HepG2 (cell line): Measurements from ENCODE around the gene FGA. TPM values are rescaled to one million over a fixed set of nuclear protein-coding genes. Genes with fewer than 3 reads are reported as not detected.

Source experiments
- DNMT1 ChIP-seq: sonication (generic); formaldehyde crosslinking; IDR thresholded peaks from 2 replicates; pipeline ENCODE4 v1.5.1; 2020; ENCODE audit warnings: mild to moderate bottlenecking, missing genetic modification reagents
- HMG20B ChIP-seq: conservative IDR thresholded peaks from 2 replicates; pipeline ENCODE4 v1.6.1; 2016; ENCODE audit warnings: missing genetic modification reagents, missing compliant biosample characterization
- MAF1 ChIP-seq: sonication (generic); formaldehyde crosslinking; IDR thresholded peaks from 2 replicates; pipeline ENCODE4 v1.5.0; 2020; ENCODE audit warnings: missing genetic modification reagents, borderline replicate concordance
- RXRB ChIP-seq: IDR thresholded peaks from 2 replicates; pipeline ENCODE4 v1.6.1; 2016; ENCODE audit warnings: borderline replicate concordance, missing genetic modification reagents, missing compliant biosample characterization
- SATB2 ChIP-seq: sonication (generic); formaldehyde crosslinking; IDR thresholded peaks from 2 replicates; pipeline ENCODE4 v1.5.0; 2020; ENCODE audit warnings: missing genetic modification reagents
- SOX5 ChIP-seq: IDR thresholded peaks from 2 replicates; pipeline ENCODE4 v1.6.1; 2016; ENCODE audit warnings: borderline replicate concordance
- TBX3 ChIP-seq: fragments of 450-650 bp; IDR thresholded peaks from 2 replicates; pipeline ENCODE4 v1.6.1; 2017; ENCODE audit warnings: antibody characterized with exemption, mild to moderate bottlenecking, inconsistent platforms, borderline replicate concordance
- ZBTB8A ChIP-seq: sonication (generic); formaldehyde crosslinking; IDR thresholded peaks from 2 replicates; pipeline ENCODE4 v1.4.0; 2020; ENCODE audit warnings: mild to moderate bottlenecking, low read depth, missing genetic modification reagents, borderline replicate concordance
- ZFAT ChIP-seq: sonication (generic); formaldehyde crosslinking; conservative IDR thresholded peaks from 2 replicates; pipeline ENCODE4 v1.8.1; 2023; ENCODE audit warnings: missing genetic modification reagents, inconsistent platforms
- ZNF232 ChIP-seq: sonication (generic); formaldehyde crosslinking; IDR thresholded peaks from 2 replicates; pipeline ENCODE4 v1.4.0; 2020; ENCODE audit warnings: missing genetic modification reagents, borderline replicate concordance
- ZNF768 ChIP-seq: sonication (generic); formaldehyde crosslinking; IDR thresholded peaks from 2 replicates; pipeline ENCODE4 v1.4.0; 2020; ENCODE audit warnings: missing genetic modification reagents
- ZNF816 ChIP-seq: sonication (generic); formaldehyde crosslinking; IDR thresholded peaks from 2 replicates; pipeline ENCODE4 v1.8.0; 2022; ENCODE audit warnings: missing genetic modification reagents, mild to moderate bottlenecking, borderline replicate concordance
- polyA plus RNA-seq, 8 experiments: library from polyadenylated mRNA; depleted of rRNA in 3 of 8; stranded (reverse) in 7 of 8; unstranded in 1 of 8; fragments of >200 nt; fragmentation: Illumina TruSeq in 4 of 8; extraction: Trizol in 4 of 8; gene quantifications; 2 replicates each; pipeline versions ENCODE4 v1.2.1 to v1.2.3, GENCODE V29; 2011 to 2016; ENCODE audit warnings: low read depth in 4 of 8, missing spikeins in 1 of 8, mixed read lengths in 1 of 8; ENCODE audit not compliant: insufficient read depth in 1 of 8
- total RNA-seq, 5 experiments: library from RNA; depleted of rRNA; stranded (reverse); fragments of >200 nt; fragmentation: Illumina TruSeq; extraction: Trizol; gene quantifications; 2 replicates each; pipeline ENCODE4 v1.2.3, GENCODE V29; 2016; ENCODE audit warnings: low read depth in 1 of 5
- TF ChIP-seq, protein P1 (sequence below): sonication (generic); formaldehyde crosslinking; IDR thresholded peaks from 2 replicates; pipeline ENCODE4 v1.5.0; 2020; ENCODE audit warnings: missing genetic modification reagents
- TF ChIP-seq, protein P2 (sequence below): sonication (generic); formaldehyde crosslinking; IDR thresholded peaks from 2 replicates; pipeline ENCODE4 v1.8.1; 2023; ENCODE audit warnings: mild to moderate bottlenecking, moderate library complexity, missing genetic modification reagents
- TF ChIP-seq, protein P3 (sequence below): sonication (generic); formaldehyde crosslinking; IDR thresholded peaks from 2 replicates; pipeline ENCODE4 v1.5.1; 2020; ENCODE audit warnings: missing genetic modification reagents, mild to moderate bottlenecking, borderline replicate concordance
- TF ChIP-seq, protein P4 (sequence below): sonication (generic); formaldehyde crosslinking; IDR thresholded peaks from 2 replicates; pipeline ENCODE4 v1.8.1; 2022; ENCODE audit warnings: mild to moderate bottlenecking, missing genetic modification reagents
- TF ChIP-seq, protein P5 (sequence below): IDR thresholded peaks from 2 replicates; pipeline ENCODE4 v1.4.0; 2020; ENCODE audit warnings: mild to moderate bottlenecking, missing genetic modification reagents

FGA gene
- total and polyA plus RNA-seq, 2 of the 13 experiments (the other 11 are each of a cell fraction or from before 2014, with no cell fraction given) = 640 to 1,523 TPM

DNA sequence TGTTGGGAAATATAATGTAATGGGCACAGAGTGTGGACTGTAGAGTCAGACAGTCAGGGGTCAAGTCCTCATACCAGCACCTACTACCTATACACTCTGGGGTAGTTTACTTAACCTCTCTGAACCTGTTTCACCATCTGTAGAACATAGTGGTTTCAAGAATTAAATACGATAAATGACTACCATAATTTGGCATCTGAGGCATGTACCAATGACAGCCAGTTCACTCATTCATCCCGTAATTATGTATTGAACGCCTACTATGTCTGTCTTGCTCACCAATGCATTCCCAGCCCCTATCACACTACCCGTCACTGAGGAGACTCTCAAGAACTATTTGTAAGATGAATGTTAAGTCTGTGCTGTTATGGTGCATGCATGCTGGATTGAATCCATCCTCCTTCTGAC is 29.7 kb downstream of the FGA start (continued):
- TF ChIP-seq HMG20B = peak; percentile 80; the same call in 1 of the 2 replicates
- TF ChIP-seq ZNF816 (CRISPR knock-in tag) = no peak
- TF ChIP-seq, protein P1, sequence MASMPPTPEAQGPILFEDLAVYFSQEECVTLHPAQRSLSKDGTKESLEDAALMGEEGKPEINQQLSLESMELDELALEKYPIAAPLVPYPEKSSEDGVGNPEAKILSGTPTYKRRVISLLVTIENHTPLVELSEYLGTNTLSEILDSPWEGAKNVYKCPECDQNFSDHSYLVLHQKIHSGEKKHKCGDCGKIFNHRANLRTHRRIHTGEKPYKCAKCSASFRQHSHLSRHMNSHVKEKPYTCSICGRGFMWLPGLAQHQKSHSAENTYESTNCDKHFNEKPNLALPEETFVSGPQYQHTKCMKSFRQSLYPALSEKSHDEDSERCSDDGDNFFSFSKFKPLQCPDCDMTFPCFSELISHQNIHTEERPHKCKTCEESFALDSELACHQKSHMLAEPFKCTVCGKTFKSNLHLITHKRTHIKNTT = no peak
- TF ChIP-seq, protein P2, sequence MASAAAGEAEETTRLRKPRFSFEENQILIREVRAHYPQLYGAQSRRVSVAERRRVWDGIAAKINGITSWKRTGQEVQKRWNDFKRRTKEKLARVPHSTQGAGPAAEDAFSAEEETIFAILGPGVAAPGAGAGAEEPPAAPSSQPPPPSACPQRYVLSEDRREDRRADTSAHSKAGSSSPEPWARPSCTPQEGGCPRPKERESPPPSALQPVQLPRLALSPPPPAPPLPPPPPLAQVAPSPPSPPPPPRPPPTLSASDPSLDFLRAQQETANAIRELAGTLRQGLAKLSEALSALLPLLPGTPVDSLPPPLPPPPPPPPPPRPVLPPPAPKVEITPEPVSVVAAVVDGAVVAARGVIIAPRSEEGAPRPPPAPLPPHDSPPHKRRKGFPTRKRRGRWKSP = no peak
- no peak for TF ChIP-seq SATB2 (CRISPR knock-in tag)
- TF ChIP-seq TBX3 = peak; percentile 71; the same call in 1 of the 2 replicates
- no peak for TF ChIP-seq ZBTB8A (CRISPR knock-in tag)
- TF ChIP-seq ZNF232 (CRISPR knock-in tag) = no peak
- TF ChIP-seq, protein P3, sequence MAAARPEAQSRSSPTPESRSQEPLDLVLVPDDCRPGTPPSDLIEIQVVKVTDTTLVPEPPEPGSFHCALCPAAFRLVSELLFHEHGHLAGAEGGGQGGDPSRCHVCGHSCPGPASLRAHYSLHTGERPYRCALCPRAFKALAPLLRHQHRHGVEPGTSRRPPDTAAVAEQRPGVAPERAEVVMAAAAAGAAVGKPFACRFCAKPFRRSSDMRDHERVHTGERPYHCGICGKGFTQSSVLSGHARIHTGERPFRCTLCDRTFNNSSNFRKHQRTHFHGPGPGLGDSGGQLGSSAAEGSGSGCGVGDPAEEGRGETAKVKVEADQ (CRISPR knock-in tag) = no peak
- TF ChIP-seq, protein P4, sequence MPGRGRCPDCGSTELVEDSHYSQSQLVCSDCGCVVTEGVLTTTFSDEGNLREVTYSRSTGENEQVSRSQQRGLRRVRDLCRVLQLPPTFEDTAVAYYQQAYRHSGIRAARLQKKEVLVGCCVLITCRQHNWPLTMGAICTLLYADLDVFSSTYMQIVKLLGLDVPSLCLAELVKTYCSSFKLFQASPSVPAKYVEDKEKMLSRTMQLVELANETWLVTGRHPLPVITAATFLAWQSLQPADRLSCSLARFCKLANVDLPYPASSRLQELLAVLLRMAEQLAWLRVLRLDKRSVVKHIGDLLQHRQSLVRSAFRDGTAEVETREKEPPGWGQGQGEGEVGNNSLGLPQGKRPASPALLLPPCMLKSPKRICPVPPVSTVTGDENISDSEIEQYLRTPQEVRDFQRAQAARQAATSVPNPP (CRISPR knock-in tag) = no peak
- TF ChIP-seq MAF1 (CRISPR knock-in tag) = no peak
- no peak for TF ChIP-seq ZFAT (CRISPR knock-in tag)
- peak; percentile 84 for TF ChIP-seq RXRB (CRISPR knock-in tag)
- TF ChIP-seq, protein P5, sequence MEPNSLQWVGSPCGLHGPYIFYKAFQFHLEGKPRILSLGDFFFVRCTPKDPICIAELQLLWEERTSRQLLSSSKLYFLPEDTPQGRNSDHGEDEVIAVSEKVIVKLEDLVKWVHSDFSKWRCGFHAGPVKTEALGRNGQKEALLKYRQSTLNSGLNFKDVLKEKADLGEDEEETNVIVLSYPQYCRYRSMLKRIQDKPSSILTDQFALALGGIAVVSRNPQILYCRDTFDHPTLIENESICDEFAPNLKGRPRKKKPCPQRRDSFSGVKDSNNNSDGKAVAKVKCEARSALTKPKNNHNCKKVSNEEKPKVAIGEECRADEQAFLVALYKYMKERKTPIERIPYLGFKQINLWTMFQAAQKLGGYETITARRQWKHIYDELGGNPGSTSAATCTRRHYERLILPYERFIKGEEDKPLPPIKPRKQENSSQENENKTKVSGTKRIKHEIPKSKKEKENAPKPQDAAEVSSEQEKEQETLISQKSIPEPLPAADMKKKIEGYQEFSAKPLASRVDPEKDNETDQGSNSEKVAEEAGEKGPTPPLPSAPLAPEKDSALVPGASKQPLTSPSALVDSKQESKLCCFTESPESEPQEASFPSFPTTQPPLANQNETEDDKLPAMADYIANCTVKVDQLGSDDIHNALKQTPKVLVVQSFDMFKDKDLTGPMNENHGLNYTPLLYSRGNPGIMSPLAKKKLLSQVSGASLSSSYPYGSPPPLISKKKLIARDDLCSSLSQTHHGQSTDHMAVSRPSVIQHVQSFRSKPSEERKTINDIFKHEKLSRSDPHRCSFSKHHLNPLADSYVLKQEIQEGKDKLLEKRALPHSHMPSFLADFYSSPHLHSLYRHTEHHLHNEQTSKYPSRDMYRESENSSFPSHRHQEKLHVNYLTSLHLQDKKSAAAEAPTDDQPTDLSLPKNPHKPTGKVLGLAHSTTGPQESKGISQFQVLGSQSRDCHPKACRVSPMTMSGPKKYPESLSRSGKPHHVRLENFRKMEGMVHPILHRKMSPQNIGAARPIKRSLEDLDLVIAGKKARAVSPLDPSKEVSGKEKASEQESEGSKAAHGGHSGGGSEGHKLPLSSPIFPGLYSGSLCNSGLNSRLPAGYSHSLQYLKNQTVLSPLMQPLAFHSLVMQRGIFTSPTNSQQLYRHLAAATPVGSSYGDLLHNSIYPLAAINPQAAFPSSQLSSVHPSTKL (CRISPR knock-in tag) = peak; percentile 90
- peak; percentile 45 for TF ChIP-seq SOX5 (CRISPR knock-in tag)
- no peak for TF ChIP-seq ZNF768
- TF ChIP-seq DNMT1 (CRISPR knock-in tag) = no peak
